Aorta (tissue), 5 donors: Measurements from ENCODE around the gene PITX1. TPM values are rescaled to one million over a fixed set of nuclear protein-coding genes. Genes with fewer than 3 reads are reported as not detected.
"Not testable (repeated sequence)": the region's sequence is repeated elsewhere in the genome, so short reads cannot be mapped to it uniquely, and the experiment has no call there.

Experiments used
- ATAC-seq: fragments of 200-7000 bp; cut with Tn5 transposase; one replicate; pipeline ENCODE4 v1.9.1; 2022; ENCODE audit warnings: moderate library complexity; ENCODE audit not compliant: low FRiP score
- DNase-seq, 2 donors: peaks; one replicate each; pipeline ENCODE4 v3.0.0-alpha.2; 2020
- H3K27ac ChIP-seq, 2 donors: one replicate each; pipeline ENCODE4 v1.5.1; 2013; ENCODE audit warnings: low read length in 2 of 2, mild to moderate bottlenecking in 2 of 2, moderate library complexity in 2 of 2, control low read depth in 1 of 2, inconsistent platforms in 1 of 2, low read depth in 1 of 2
- H3K27me3 ChIP-seq, 2 donors: one replicate each; pipeline ENCODE4 v1.6.1; 2013; ENCODE audit warnings: control low read depth in 1 of 2, low read length in 1 of 2, mild to moderate bottlenecking in 1 of 2, moderate library complexity in 1 of 2; ENCODE audit not compliant: insufficient read depth in 2 of 2, control insufficient read depth in 1 of 2
- H3K36me3 ChIP-seq, 2 donors: one replicate each; pipeline ENCODE4 v1.6.1; 2013; ENCODE audit warnings: control low read depth in 1 of 2, low read length in 1 of 2, mild to moderate bottlenecking in 1 of 2; ENCODE audit not compliant: insufficient read depth in 2 of 2, control insufficient read depth in 1 of 2
- H3K4me1 ChIP-seq, 2 donors: one replicate each; pipeline ENCODE4 v1.6.1; 2013; ENCODE audit warnings: low read length in 2 of 2, control low read depth in 1 of 2, mild to moderate bottlenecking in 1 of 2, moderate library complexity in 1 of 2; ENCODE audit not compliant: insufficient read depth in 2 of 2, control insufficient read depth in 1 of 2
- H3K4me3 ChIP-seq, 2 donors: one replicate each; pipeline ENCODE4 v1.5.1; 2013; ENCODE audit warnings: low read length in 2 of 2, control low read depth in 1 of 2, mild to moderate bottlenecking in 1 of 2
- H3K9me3 ChIP-seq: one replicate; pipeline ENCODE4 v1.6.1; 2013; ENCODE audit warnings: mild to moderate bottlenecking, low read length; ENCODE audit not compliant: control insufficient read depth
- WGBS, 2 donors: extraction: QIAGEN DNeasy Blood & Tissue Kit; methylation state at CpG; one replicate each; pipeline ENCODE4 v1.1.7; 2013; 5-methylcytosine and 5-hydroxymethylcytosine counted together
- intact Hi-C, 2 donors: fragments of 100-400 bp; cut with DNase I; formaldehyde crosslinking; loops; one replicate each; pipeline versions ENCODE4 v1.14.2 to v1.15.0; 2022
- polyA plus RNA-seq, 2 donors: library from polyadenylated mRNA; stranded (reverse); fragments of 200-250 nt; gene quantifications; one replicate each; pipeline ENCODE4 v1.2.3, GENCODE V29; 2013
- total RNA-seq, 2 donors: library from RNA; stranded (reverse); fragmentation: NEBNext Ultra II Directional; extraction: Animal tissue kit (Norgen Biotek cat#: 25700); gene quantifications; one replicate each; pipeline ENCODE4 v1.2.1, GENCODE V29; 2021
- donor health status: healthy with polysubstance abuse.
- donor health status: Bipolar disorder and iron deficiency.
- donor health status: DM: no; HTN: no; CAD: no.
- donor health status: DM: no; HTN: no; CAD: no.
- donor health status: DM: yes; HTN: yes; CAD: no.

The PITX1 gene
- total and polyA plus RNA-seq, 4 donors = 0.39 to 2.3 (median 0.49) TPM; not detected in 1

DNA sequence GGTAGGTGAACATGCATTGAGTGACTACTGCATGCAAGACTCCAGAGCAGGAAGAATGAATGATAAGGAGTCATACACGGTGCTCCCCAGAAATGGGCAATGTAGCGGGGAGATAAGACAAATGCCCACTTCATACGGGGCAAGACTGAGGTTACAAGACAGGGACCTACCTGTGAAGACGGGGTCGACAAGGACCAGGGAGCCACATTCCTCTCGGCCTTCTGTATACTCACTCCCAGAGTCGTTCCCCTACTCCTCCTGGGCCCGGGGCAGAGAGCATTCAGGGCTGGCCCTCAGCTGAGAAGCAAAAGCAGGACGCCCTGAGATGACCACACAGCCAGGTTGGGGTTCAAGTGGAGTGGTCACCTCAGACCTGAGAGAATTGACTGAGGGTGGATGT is 26.7 kb downstream of the PITX1 start:
- H3K9me3 ChIP-seq = no peaks in the 10 kb centered on the region
- H3K4me1 ChIP-seq = no peaks in the 10 kb centered on the region
- intact Hi-C loops = no loop called here
- no peaks in the 10 kb centered on the region for H3K36me3 ChIP-seq
- H3K4me3 ChIP-seq = no peak overlapping the region
- no peak overlapping the region for H3K27ac ChIP-seq
- DNase-seq (peak in 1 of 2 donors; percentile 50), ATAC-seq (no peak)
- no peaks in the 10 kb centered on the region for H3K27me3 ChIP-seq
- WGBS, 2 donors = 95 to 96% methylated on average over 9 of the region's 9 CpGs

- no peak overlapping the region for H3K4me3 ChIP-seq
- no peaks in the 10 kb centered on the region for H3K4me1 ChIP-seq
- WGBS, 2 donors = 82 to 96% methylated on average over 3 of the region's 3 CpGs
- ATAC-seq = no peak
- H3K27me3 ChIP-seq = no peaks in the 10 kb centered on the region
- intact Hi-C loops = no loop called here
- H3K27ac ChIP-seq = no peak overlapping the region
- H3K9me3 ChIP-seq = no peaks in the 10 kb centered on the region
- no peak for DNase-seq
- no peaks in the 10 kb centered on the region for H3K36me3 ChIP-seq
Observed at GRCh38 chr5:135005076-135005475, 29.0 kb downstream of the PITX1 start.

DNA sequence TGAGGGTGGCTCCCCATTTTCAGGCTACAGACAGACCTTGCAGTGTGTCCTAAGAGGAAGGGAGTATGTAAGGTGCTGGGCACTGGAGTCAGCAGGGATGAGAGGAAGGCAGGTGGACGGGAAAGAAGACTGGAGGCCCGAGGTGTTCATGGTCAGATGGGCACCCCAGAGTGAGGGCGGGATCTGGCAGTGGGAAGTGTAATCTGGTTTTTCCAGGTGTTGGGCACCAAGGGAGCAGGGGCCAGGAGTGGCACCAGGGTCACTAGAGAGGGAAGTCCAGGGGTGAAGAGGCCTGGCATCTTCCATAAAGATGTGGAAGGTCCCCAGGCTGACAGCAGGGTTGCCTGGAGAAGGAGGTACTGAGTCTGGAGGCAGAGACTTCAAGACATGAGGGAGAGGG is 29.7 kb downstream of the PITX1 start:
- intact Hi-C loops = no loop called here

DNA sequence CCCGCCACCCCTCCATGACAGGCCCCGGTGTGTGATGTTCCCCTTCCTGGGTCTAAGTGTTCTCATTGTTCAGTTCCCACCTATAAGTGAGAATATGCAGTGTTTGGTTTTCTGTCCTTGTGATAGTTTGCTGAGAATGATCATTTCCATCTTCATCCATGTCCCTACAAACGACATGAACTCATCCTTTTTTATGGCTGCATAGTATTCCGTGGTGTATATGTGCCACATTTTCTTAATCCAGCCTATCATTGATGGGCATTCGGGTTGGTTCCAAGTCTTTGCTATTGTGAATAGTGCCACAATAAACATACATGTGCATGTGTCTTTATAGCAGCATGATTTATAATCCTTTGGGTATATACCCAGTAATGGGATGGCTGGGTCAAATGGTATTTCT is 36.0 kb downstream of the PITX1 start:
- DNase-seq, H3K27ac ChIP-seq, H3K9me3 ChIP-seq, H3K36me3 ChIP-seq, ATAC-seq, H3K4me1 ChIP-seq, intact Hi-C loops, H3K27me3 ChIP-seq, H3K4me3 ChIP-seq: not testable (repeated sequence)
- WGBS, 2 donors = 89 to 92% methylated on average over 5 of the region's 5 CpGs

More for the DNA sequence above, 29.7 kb downstream of the PITX1 start:
- ATAC-seq (no peak), DNase-seq (no peak)
- Histone ChIP-seq H3K4me1 (no peaks in the 10 kb centered on the region), H3K4me3 (no peak overlapping the region), H3K9me3 (no peaks in the 10 kb centered on the region), H3K27me3 (no peaks in the 10 kb centered on the region), H3K36me3 (no peaks in the 10 kb centered on the region), H3K27ac (no peak overlapping the region)
- 90 to 92% methylated on average over 3 of the region's 3 CpGs for WGBS, 2 donors

DNA sequence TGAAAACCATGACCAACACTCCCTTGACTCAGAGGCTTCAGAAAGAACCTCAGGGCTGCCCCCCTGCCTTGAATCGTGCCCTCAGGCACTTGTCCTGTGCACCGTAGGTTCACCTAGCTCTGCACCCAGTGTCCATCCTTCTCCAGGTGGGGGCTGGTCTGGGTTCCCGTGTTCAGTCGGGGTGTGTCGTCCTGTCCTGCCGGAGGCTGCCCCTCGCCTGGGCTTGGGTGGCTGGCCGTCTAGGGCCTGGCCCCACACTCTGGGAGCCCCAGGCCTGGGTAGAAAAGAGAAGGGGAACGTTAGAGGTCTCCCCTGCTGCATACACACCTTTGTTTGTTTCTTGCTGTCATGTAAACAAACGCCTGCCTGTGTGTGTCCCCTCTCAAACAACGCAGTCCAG is 37.0 kb downstream of the PITX1 start:
- no peaks in the 10 kb centered on the region for H3K9me3 ChIP-seq
- 81 to 84% methylated on average over 11 of the region's 11 CpGs for WGBS, 2 donors
- H3K36me3 ChIP-seq = no peaks in the 10 kb centered on the region
- no peaks in the 10 kb centered on the region for H3K27me3 ChIP-seq
- DNase-seq = no peak
- H3K4me3 ChIP-seq = no peak overlapping the region
- peaks cover 0 to 3% of the 10 kb centered on the region in 2 donors for H3K4me1 ChIP-seq
- no peak overlapping the region for H3K27ac ChIP-seq
- peak; percentile 26 for ATAC-seq
- intact Hi-C loops = no loop called here

DNA sequence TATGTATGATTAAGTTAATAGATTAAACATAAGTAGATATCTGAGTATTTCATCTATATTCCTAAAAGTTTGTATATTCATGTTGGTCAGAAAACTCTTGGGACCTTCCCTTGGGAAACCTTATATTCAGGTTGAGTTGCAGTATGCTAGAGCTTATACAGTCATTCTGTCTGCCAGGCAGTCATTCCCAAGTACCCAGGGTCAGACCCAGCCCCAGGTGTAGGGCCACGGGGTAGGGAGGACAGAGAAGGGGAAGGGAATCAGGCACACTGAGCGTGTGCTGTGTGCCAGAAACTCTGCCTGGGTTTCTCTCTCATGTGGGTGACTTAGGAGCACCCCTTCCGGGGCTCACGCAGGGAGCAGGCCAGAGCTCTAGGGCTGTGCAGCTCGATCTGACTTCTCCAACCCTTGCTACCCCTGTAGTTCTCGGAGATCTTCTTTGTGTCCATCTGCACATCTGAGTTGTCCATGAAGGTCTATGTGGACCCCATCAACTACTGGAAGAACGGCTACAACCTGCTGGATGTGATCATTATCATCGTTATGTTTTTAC is 38.1 kb downstream of the PITX1 start:
- 94 to 99% methylated on average over 8 of the region's 8 CpGs for whole genome bisulfite sequencing, 2 donors
- intact Hi-C loops = no loop called here

DNA sequence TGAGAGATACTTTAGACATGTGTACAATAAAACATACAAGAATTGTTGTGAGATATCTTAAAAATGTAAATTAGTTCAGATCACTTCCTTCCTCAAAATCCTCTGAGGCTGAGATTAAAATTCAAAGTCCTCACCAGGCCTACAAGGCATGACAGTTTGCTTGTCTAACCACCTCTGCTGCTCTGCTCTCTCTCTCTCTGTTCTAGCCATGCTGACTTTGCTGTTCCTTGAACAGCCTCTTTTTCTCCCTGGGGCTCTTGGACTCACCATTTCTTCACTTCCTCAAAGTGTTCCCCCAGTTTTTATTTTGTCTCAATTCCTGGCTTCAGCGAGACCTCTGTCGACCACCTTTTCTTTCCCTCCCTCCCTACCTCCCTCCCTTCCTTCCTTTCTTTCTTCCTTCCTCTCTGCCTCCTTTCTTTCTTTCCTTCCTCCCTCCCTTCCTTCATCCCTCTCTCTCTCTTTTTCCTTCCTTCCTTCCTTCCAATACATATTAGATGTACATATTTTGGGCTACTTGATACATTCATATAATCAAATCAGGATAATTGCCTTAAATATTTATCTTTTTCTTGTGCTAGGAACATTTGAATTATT is 39.4 kb downstream of the PITX1 start:
- WGBS, 2 donors = 78 to 88% methylated on average over 2 of the region's 2 CpGs
- H3K27me3 ChIP-seq = no peaks in the 10 kb centered on the region
- DNase-seq = no peak
- no peak overlapping the region for H3K27ac ChIP-seq
- H3K9me3 ChIP-seq = no peaks in the 10 kb centered on the region
- ATAC-seq = no peak
- H3K36me3 ChIP-seq = no peaks in the 10 kb centered on the region
- intact Hi-C loops = no loop called here
- peaks cover 0 to 3% of the 10 kb centered on the region in 2 donors for H3K4me1 ChIP-seq
- H3K4me3 ChIP-seq = no peak overlapping the region

More for the DNA sequence above, 38.1 kb downstream of the PITX1 start:
- Histone ChIP-seq H3K27me3 (no peaks in the 10 kb centered on the region), H3K9me3 (no peaks in the 10 kb centered on the region), H3K27ac (no peak overlapping the region), H3K4me3 (no peak overlapping the region), H3K36me3 (no peaks in the 10 kb centered on the region), H3K4me1 (peaks cover 0 to 3% of the 10 kb centered on the region in 2 donors)
- ATAC-seq (peak; percentile 7), DNase-seq (no peak)

DNA sequence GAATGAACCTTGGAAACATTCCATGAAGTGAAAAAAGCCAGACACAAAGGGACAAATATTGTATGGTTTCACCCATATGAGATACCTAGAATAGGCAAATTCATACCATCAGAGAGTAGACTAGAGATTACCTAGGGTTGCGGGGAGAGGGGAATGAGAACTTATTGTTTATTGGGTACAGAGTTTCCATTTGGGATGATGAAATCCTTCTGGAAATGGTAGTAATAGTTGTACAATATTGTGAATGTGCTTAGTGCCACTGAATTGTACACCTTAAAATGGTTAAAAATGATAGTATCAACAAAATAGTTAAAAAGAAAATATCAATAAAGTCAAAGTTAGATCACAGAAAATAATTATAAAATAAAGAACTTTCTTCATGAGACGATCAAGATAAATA is 40.9 kb downstream of the PITX1 start:
- H3K9me3 ChIP-seq = no peaks in the 10 kb centered on the region
- no peak overlapping the region for H3K27ac ChIP-seq
- no peak overlapping the region for H3K4me3 ChIP-seq
- intact Hi-C loops = no loop called here
- ATAC-seq (no peak), DNase-seq (no peak)
- H3K36me3 ChIP-seq = no peaks in the 10 kb centered on the region
- WGBS, 2 donors = 95 to 98% methylated on average over 2 of the region's 2 CpGs
- no peaks in the 10 kb centered on the region for H3K27me3 ChIP-seq
- H3K4me1 ChIP-seq = peaks cover 0 to 3% of the 10 kb centered on the region in 2 donors

DNA sequence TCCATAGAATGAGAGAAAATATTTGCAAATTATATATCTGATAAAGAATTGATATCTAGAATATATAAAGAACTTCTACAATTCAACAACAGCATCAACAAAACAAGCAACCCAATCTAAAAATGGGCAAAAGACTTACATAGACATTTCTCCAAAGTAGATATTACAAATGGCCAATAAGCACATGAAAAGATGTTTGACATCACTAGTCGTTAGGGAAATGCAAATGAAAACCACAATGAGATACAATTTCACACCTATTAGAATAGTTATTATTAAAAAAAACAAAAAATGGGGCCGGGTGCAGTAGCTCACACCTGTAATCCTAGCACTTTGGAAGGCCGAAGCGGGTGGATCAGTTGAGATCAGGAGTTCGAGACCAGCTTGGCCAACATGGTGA is 41.9 kb downstream of the PITX1 start:
- no peak overlapping the region for H3K4me3 ChIP-seq
- ATAC-seq = no peak
- 95 to 96% methylated on average over 5 of the region's 5 CpGs for WGBS, 2 donors

More for the DNA sequence above, 41.9 kb downstream of the PITX1 start:
- Histone ChIP-seq H3K27me3 (no peaks in the 10 kb centered on the region), H3K4me1 (peaks cover 0 to 3% of the 10 kb centered on the region in 2 donors), H3K36me3 (no peaks in the 10 kb centered on the region), H3K9me3 (no peaks in the 10 kb centered on the region), H3K27ac (no peak overlapping the region)
- no peak for DNase-seq
- intact Hi-C loops = no loop called here
